HG03039 (cell line): ENCODE measurements around the gene CEP135.
"Not testable (repeated sequence)": the region's sequence is repeated elsewhere in the genome, so short reads cannot be mapped to it uniquely, and the experiment has no call there.

Experiments
- ATAC-seq: cut with Tn5 transposase; IDR thresholded peaks from one replicate; pipeline ENCODE4 v1.9.1; 2021; ENCODE audit warnings: mild to moderate bottlenecking, moderate library complexity; ENCODE audit not compliant: unreplicated experiment

Gene CEP135

GRCh38 chr4:56067826-56068225 is 119.1 kb downstream of the CEP135 start:
- no peak for ATAC-seq

DNA sequence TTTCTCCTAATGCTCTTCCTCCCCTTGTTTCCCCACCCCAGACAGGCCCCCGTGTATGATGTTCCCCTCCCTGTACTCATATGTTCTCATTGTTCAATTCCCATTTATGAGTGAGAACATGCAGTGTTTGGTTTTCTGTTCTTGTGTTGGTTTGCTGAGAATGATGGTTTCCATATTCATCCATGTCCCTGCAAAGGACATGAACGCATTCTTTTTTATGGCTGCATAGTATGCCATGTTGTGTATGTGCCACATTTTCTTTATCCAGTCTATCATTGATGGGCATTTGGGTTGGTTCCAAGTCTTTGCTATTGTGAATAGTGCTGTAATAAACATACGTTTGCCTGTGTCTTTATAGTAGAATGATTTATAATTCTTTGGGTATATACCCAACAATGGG is 124.0 kb downstream of the CEP135 start:
- not testable (repeated sequence) for ATAC-seq

GRCh38 chr4:56077676-56078075 is 128.9 kb downstream of the CEP135 start:
- ATAC-seq = no peak

DNA sequence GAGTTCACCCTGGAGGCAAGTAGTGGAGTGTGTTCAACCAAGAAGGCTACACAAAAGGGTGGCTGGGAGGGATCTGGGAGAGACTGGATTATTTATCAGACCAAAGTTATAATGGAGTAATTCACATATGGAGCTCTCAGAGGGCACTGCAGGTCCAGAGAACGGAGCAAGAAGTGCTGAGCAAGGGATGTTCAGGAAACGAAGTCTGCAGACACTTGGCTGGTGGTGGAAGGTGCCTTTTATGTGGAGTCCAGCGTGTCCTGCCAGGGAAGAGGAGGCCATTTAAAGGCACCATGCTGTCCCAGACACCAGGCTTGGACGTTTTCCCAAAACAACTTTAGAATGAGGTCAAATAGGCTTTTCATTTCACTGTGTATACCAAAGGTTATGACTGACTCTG is 130.1 kb downstream of the CEP135 start:
- ATAC-seq = no peak

DNA sequence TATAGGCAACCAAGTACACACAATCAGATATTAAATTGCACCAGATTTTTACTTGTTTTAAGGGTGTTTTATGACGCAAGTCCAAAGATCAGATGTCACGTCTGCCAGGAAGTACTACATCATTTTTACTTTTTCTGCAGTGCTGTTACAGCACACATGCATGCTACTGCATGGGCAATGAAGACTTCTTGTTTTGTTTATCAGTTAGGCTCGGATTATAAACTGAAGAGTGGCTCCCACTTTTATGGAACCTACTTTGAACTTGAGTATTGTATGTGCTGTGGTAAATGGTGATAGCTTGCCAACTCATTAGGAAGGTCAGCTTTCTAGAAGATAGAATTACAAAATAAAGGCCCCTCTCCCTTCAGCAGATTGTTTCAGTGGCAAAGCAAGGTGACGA is 131.6 kb downstream of the CEP135 start:
- no peak for ATAC-seq

DNA sequence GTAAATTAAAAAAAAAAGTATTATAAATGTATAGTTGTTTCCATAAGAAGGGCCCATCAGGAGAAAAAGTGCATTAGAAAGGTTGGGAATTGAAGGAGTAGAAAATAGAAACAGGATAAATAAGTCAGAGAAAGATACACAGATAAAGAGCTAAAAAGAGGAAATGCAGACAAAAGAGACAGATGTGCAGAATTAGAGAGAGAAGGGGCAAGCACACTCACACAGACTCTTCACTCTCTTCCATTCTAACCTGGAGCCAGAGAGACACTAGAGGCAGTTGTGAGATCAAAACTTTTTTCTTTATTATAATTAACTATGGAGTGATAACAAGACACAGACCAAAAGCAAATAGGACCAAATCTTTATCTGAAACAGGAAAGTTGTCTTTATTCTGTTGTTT is 134.1 kb downstream of the CEP135 start:
- no peak for ATAC-seq
